ENCODE data around the gene CTSA. TPM values are rescaled to one million over a fixed set of nuclear protein-coding genes. Genes with fewer than 3 reads are reported as not detected.
A peak's percentile ranks its signal among the peaks of the same experiment; 100 is the strongest.

CTSA gene
- total RNA-seq, 2 experiments from 2014 or later: 34.5 to 40.2 TPM

DNA sequence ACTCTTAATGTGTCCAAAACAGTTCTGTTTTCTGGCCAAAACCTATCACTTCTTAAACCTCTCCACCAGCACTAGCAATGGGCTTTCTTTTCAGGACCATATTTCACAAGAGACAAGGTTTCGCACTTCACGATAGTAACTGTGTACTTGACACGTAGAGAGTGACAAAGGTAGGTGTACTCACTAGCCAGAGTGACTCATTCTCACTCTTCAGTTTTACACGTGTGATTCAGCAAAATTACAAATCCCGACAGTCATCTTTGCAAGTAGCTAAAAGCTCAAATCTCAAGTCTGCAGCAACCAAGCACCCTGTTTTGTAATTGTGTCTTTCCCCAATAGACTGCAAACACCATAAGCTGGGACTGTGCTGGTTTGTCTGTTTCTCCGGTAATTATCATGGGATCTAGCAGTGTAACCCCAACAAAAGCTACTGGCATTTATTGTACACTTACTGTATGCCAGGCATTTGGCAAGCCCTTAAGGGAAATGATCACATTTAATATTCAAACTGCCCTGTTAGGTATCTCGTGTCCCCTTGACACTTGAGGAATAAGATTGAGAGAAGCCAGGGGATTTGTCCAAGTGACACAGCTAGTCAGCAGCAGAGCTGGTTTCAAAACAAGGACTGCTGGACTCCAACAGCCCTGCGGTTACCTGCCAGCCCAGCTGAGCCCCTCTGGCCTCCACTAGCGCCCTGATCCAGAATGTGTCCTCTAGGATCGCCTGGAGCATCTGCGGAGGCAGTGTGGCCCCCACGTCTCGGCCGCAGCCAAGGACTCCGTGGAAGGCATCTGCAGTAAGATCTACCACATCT is 53.2 kb downstream of the CTSA start:
- Mint-ChIP-seq H3K4me1 (ENCODE audit: low read depth) (peaks cover 13% of the 10 kb centered on the region), H3K9me3 (no peaks in the 10 kb centered on the region), H3K4me3 (no peak overlapping the region), H3K36me3 (ENCODE audit: low read depth) (peaks cover 41% of the 10 kb centered on the region), H3K27ac (peak overlapping the region; percentile 75), H3K27me3 (no peaks in the 10 kb centered on the region)
- TF ChIP-seq, protein P1, sequence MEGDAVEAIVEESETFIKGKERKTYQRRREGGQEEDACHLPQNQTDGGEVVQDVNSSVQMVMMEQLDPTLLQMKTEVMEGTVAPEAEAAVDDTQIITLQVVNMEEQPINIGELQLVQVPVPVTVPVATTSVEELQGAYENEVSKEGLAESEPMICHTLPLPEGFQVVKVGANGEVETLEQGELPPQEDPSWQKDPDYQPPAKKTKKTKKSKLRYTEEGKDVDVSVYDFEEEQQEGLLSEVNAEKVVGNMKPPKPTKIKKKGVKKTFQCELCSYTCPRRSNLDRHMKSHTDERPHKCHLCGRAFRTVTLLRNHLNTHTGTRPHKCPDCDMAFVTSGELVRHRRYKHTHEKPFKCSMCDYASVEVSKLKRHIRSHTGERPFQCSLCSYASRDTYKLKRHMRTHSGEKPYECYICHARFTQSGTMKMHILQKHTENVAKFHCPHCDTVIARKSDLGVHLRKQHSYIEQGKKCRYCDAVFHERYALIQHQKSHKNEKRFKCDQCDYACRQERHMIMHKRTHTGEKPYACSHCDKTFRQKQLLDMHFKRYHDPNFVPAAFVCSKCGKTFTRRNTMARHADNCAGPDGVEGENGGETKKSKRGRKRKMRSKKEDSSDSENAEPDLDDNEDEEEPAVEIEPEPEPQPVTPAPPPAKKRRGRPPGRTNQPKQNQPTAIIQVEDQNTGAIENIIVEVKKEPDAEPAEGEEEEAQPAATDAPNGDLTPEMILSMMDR (IDR thresholded peaks at IDR 0.05): no peak
- ATAC-seq (peak; percentile 59), DNase-seq (no peak)
- ChIA-PET CTCF (interaction anchor here (0.7 to 3.6 kb wide), 9 partner anchors 10 to 173 kb away, joined by 3 to 20 read pairs (median 3); partner anchors contain the start of genes CTSA, NEURL2 and PCIF1), POLR2A (interaction anchor here (1.2 to 12.9 kb wide), 8 partner anchors 7 to 54 kb away, joined by 3 to 119 read pairs (median 4); partner anchors contain the start of genes PCIF1 and ZNF335)
- intact Hi-C loops (cut with micrococcal nuclease): no loop called here

DNA sequence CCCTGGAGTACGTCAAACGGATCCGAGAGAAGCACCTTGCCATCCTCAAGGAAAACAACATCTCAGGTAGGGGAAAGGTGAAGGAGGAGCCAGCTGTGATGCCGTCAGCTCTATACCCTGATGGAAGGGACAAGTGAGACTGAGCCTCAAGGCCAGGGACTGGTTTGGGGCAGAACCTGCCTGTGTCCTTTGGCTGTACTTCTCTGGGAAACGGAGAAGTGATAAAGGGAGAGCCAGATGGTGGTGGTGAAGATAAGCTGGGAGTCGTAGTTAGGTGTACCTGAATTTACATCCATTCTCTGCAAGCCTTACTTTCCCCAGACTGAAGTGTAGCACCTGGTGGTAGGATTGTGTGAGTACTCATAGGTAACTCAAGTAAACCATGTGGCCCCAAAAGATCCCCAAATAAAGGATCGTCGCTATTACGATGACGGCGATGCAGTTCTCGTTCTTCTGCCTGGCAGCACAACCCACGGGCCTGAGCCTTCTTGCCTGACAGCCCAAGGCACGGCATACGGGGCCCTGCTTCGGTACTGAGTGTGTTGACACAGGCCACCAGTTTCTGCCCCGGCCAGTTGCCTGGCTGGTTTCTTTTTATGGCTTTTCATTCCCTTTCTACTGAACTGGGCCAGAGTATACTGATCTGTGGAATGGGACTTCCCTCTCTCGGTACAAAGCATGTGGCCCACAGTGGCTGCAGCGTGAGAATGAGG is 54.0 kb downstream of the CTSA start:
- no peaks in the 10 kb centered on the region for H3K9me3 Mint-ChIP-seq

DNA sequence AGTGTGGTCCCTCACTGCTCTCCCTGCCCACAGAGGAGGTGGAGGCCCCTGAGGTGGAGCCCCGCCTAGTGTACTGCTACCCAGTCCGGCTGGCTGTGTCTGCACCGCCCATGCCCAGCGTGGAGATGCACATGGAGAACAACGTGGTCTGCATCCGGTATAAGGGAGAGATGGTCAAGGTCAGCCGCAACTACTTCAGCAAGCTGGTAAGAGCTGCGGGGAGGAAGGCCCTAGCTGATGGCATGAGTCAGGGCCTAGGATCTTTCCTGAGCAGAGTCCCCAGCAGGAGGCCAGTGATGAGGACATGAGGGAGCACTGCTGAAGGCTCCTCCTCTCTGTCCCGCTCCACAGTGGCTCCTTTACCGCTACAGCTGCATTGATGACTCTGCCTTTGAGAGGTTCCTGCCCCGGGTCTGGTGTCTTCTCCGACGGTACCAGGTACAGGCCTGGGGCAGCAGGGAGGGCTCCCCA is 54.6 kb downstream of the CTSA start:
- intact Hi-C loops (cut with micrococcal nuclease): no loop called here
- no peaks in the 10 kb centered on the region for H3K9me3 Mint-ChIP-seq
- ChIA-PET CTCF (interaction anchor here (1.3 to 6.6 kb wide), 2 partner anchors 24 to 146 kb away, joined by 4 to 40 read pairs; no protein-coding TSS in a partner anchor), POLR2A (interaction anchor here (1.1 to 12.9 kb wide), 4 partner anchors 9 to 55 kb away, joined by 3 to 119 read pairs (median 6); partner anchors contain the start of genes PCIF1 and ZNF335)
- ATAC-seq (no peak), DNase-seq (no peak)
- H3K4me1 Mint-ChIP-seq (ENCODE audit: low read depth): peaks cover 13% of the 10 kb centered on the region
- H3K27ac Mint-ChIP-seq: peak overlapping the region; percentile 65
- H3K27me3 Mint-ChIP-seq: no peaks in the 10 kb centered on the region
- no peak overlapping the region for H3K4me3 Mint-ChIP-seq
- TF ChIP-seq, protein P1 (IDR thresholded peaks at IDR 0.05): no peak
- H3K36me3 Mint-ChIP-seq (ENCODE audit: low read depth): peaks cover 37% of the 10 kb centered on the region

More for the DNA sequence above, 54.0 kb downstream of the CTSA start:
- Mint-ChIP-seq H3K4me3 (no peak overlapping the region), H3K27me3 (no peaks in the 10 kb centered on the region), H3K4me1 (ENCODE audit: low read depth) (peaks cover 13% of the 10 kb centered on the region), H3K27ac (peak overlapping the region; percentile 75), H3K36me3 (ENCODE audit: low read depth) (peaks cover 36% of the 10 kb centered on the region)
- TF ChIP-seq, protein P1 (IDR thresholded peaks at IDR 0.05): no peak
- ChIA-PET POLR2A (interaction anchor here (1.1 to 12.9 kb wide), 5 partner anchors 8 to 55 kb away, joined by 3 to 119 read pairs (median 8); partner anchors contain the start of genes PCIF1 and ZNF335), CTCF (interaction anchor here (1.0 to 3.6 kb wide), 5 partner anchors 20 to 174 kb away, joined by 3 to 20 read pairs (median 5); no protein-coding TSS in a partner anchor)
- ATAC-seq (no peak), DNase-seq (no peak)
- intact Hi-C loops (cut with micrococcal nuclease): no loop called here

GRCh38 chr20:45946149-45946970 is 55.2 kb downstream of the CTSA start:
- Mint-ChIP-seq H3K4me3 (no peak overlapping the region), H3K9me3 (no peaks in the 10 kb centered on the region), H3K4me1 (ENCODE audit: low read depth) (peaks cover 13% of the 10 kb centered on the region), H3K27ac (peak overlapping the region; percentile 65), H3K27me3 (no peaks in the 10 kb centered on the region), H3K36me3 (ENCODE audit: low read depth) (peaks cover 37% of the 10 kb centered on the region)
- CTCF ChIA-PET: interaction anchor here (1.1 to 6.6 kb wide), 3 partner anchors 12 to 147 kb away, joined by 3 to 40 read pairs (median 4); no protein-coding TSS in a partner anchor
- POLR2A ChIA-PET: interaction anchor here (0.9 to 12.9 kb wide), 7 partner anchors 9 to 56 kb away, joined by 3 to 119 read pairs (median 3); partner anchors contain the start of genes PCIF1 and ZNF335
- TF ChIP-seq, protein P1 (IDR thresholded peaks at IDR 0.05): no peak
- ATAC-seq (peak; percentile 52), DNase-seq (peak; percentile 60)
- intact Hi-C loops (cut with micrococcal nuclease): no loop called here

All from activated CD8-positive, alpha-beta T cell treated with anti-CD3 and anti-CD28 coated beads for 36 hours (primary cell).